ENCODE results near the gene CXCL16.
"Not testable (repeated sequence)": the region's sequence is repeated elsewhere in the genome, so short reads cannot be mapped to it uniquely, and the experiment has no call there.

The CXCL16 gene

DNA sequence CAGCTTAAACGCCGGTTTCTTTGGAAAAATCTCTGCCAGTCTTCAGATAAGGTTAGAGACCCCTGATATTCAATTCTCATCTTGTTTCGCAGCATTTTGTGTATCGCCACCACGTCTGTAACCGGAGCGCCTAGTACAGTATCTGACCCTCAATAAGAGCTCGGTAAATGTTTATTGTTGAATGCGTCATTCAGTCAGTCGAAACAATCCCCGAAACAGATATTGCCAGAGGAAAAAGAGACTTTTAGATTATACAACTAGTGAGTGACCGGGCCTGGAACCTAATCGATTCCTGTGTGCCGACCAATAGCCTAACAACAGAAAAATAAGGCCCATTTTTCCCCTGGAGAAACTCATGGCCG lies 36.4 kb downstream of the CXCL16 start:
- no peaks in the 10 kb centered on the region for H3K27me3 ChIP-seq (ENCODE audit: control insufficient read depth in 5 of 5, insufficient read depth in 4 of 5, low read length in 5 of 5)
- H3K9me3 ChIP-seq (ENCODE audit: control insufficient read depth in 5 of 5, low read length in 5 of 5), result peaks cover 0 to under 1% (median 0%) of the 10 kb centered on the region in 5 donors
- H3K9ac ChIP-seq (ENCODE audit: low read length in 5 of 5), result peak overlapping the region; percentile 80 to 93 (median 86)
- no peaks in the 10 kb centered on the region for H3K36me3 ChIP-seq (ENCODE audit: control insufficient read depth in 5 of 5, insufficient read depth in 5 of 5, low read length in 5 of 5)
- peak overlapping the region; percentile 46 for H3K27ac ChIP-seq (ENCODE audit: low read depth, low read length)
- peak overlapping the region; percentile 86 to 97 (median 93) for H3K4me3 ChIP-seq (ENCODE audit: low read depth in 1 of 5, low read length in 5 of 5)
- peaks cover 4 to 21% (median 18%) of the 10 kb centered on the region in 5 donors for H3K4me1 ChIP-seq (ENCODE audit: control insufficient read depth in 5 of 5, insufficient read depth in 5 of 5, low read length in 5 of 5)

DNA sequence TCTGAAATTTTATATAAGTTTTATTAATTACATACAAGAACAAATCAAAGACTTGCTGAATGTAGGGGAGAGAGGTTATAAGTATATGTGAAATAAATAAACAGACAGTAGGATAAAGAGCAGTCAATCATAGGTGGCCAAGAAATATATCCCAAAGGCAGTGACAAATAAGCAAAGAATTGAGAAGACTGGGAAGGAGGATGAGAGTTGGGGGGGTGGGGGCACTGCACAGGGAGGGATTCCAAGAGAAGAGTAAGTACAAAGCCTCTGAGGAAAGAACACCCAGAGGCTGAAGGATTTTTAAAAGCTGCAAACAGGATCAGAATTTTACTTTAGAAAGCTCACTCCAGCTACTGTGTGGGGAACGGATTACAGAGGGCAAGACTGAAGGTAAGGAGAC lies 38.6 kb downstream of the CXCL16 start:
- H3K27ac ChIP-seq (ENCODE audit: low read depth, low read length), result no peak overlapping the region
- H3K9ac ChIP-seq (ENCODE audit: low read length in 5 of 5), result no peak overlapping the region
- H3K27me3 ChIP-seq (ENCODE audit: control insufficient read depth in 5 of 5, insufficient read depth in 4 of 5, low read length in 5 of 5), result no peaks in the 10 kb centered on the region
- H3K4me3 ChIP-seq (ENCODE audit: low read depth in 1 of 5, low read length in 5 of 5), result no peak overlapping the region
- H3K9me3 ChIP-seq (ENCODE audit: control insufficient read depth in 5 of 5, low read length in 5 of 5), result no peaks in the 10 kb centered on the region
- H3K4me1 ChIP-seq (ENCODE audit: control insufficient read depth in 5 of 5, insufficient read depth in 5 of 5, low read length in 5 of 5), result peaks cover 4 to 21% (median 18%) of the 10 kb centered on the region in 5 donors
- H3K36me3 ChIP-seq (ENCODE audit: control insufficient read depth in 5 of 5, insufficient read depth in 5 of 5, low read length in 5 of 5), result peaks cover 0 to 13% (median 7%) of the 10 kb centered on the region in 5 donors

DNA sequence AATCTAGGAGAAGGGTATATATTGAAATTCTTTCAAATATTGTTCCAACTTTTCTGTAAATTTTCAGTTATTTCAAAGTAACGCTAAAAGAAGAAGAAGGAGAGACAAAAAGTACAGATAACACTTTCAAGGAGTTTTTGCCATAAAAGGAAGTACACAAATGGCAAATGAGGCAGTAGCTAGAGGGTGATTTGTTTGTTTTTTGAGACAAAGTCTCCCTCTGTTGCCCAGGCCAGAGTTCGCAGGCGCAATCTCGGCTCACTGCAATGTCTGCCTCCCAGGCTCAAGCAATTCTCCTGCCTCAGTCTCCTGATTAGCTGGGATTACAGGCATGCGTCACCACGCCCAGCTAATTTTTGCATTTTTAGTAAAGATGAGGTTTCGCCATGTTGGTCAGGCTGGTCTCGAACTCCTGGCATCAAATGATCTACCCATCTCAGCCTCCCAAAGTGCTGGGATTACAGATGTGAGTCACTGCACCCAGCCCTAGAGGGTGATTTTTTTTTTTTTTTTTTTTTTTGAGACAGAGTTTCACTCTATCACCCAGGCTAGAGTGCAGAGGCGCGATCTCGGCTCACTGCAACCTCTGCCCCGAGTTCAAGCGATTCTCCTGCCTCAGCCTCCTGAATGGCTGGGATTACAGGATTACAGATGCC lies 40.2 kb downstream of the CXCL16 start:
- not testable (repeated sequence) for H3K9ac ChIP-seq (ENCODE audit: low read length in 5 of 5); H3K27me3 ChIP-seq (ENCODE audit: control insufficient read depth in 5 of 5, insufficient read depth in 4 of 5, low read length in 5 of 5); H3K4me3 ChIP-seq (ENCODE audit: low read depth in 1 of 5, low read length in 5 of 5); H3K27ac ChIP-seq (ENCODE audit: low read depth, low read length); H3K9me3 ChIP-seq (ENCODE audit: control insufficient read depth in 5 of 5, low read length in 5 of 5)
- peaks cover 4 to 20% (median 15%) of the 10 kb centered on the region in 5 donors for H3K4me1 ChIP-seq (ENCODE audit: control insufficient read depth in 5 of 5, insufficient read depth in 5 of 5, low read length in 5 of 5)
- H3K36me3 ChIP-seq (ENCODE audit: control insufficient read depth in 5 of 5, insufficient read depth in 5 of 5, low read length in 5 of 5), result peaks cover 0 to 16% (median 7%) of the 10 kb centered on the region in 5 donors

DNA sequence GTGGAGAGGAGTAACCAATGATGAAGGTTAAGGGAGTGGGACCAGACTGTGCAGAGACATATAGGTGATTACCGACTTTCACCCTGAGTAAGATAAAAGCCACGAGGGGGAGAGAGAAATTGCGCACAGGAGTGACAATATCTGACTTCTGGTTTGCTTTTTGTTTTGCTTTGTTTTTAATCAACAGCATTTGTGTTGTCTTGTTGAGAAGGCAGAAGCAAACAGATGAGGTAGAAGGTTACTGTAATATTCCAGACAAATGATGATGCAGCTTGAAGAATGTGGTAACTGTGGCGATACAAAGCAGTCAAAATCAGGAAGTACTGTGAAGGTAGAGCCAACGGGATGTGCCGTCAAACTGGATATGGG lies 43.3 kb downstream of the CXCL16 start:
- no peaks in the 10 kb centered on the region for H3K27me3 ChIP-seq (ENCODE audit: control insufficient read depth in 5 of 5, insufficient read depth in 4 of 5, low read length in 5 of 5)
- no peak overlapping the region for H3K4me3 ChIP-seq (ENCODE audit: low read depth in 1 of 5, low read length in 5 of 5)
- no peaks in the 10 kb centered on the region for H3K4me1 ChIP-seq (ENCODE audit: control insufficient read depth in 5 of 5, insufficient read depth in 5 of 5, low read length in 5 of 5)
- no peak overlapping the region for H3K27ac ChIP-seq (ENCODE audit: low read depth, low read length)
- peaks cover 0 to 20% (median 7%) of the 10 kb centered on the region in 5 donors for H3K36me3 ChIP-seq (ENCODE audit: control insufficient read depth in 5 of 5, insufficient read depth in 5 of 5, low read length in 5 of 5)
- H3K9me3 ChIP-seq (ENCODE audit: control insufficient read depth in 5 of 5, low read length in 5 of 5), result no peaks in the 10 kb centered on the region
- H3K9ac ChIP-seq (ENCODE audit: low read length in 5 of 5), result no peak overlapping the region

DNA sequence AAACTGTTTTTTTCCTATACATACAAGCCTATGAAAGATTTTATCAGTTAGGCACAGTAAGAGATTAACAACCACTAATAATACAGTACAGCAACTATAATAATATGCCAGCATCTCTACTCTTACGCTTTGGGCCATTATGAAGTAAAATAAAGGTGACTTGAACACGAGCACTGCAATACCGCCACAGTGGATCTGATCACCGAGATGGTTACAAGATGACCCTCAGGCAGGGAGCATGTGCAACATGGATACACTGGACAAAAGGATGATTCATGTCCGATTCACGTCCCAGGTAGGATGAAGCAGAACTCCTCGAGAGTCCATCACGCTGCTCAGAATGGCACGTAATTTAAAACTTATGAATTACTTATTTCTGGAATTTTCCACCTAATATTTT lies 46.3 kb downstream of the CXCL16 start:
- Histone ChIP-seq H3K4me1 (ENCODE audit: control insufficient read depth in 5 of 5, insufficient read depth in 5 of 5, low read length in 5 of 5) (no peaks in the 10 kb centered on the region), H3K27me3 (ENCODE audit: control insufficient read depth in 5 of 5, insufficient read depth in 4 of 5, low read length in 5 of 5) (no peaks in the 10 kb centered on the region), H3K9ac (ENCODE audit: low read length in 5 of 5) (no peak overlapping the region), H3K4me3 (ENCODE audit: low read depth in 1 of 5, low read length in 5 of 5) (no peak overlapping the region), H3K9me3 (ENCODE audit: control insufficient read depth in 5 of 5, low read length in 5 of 5) (no peaks in the 10 kb centered on the region), H3K36me3 (ENCODE audit: control insufficient read depth in 5 of 5, insufficient read depth in 5 of 5, low read length in 5 of 5) (peaks cover 2 to 31% (median 22%) of the 10 kb centered on the region in 5 donors), H3K27ac (ENCODE audit: low read depth, low read length) (no peak overlapping the region)

DNA sequence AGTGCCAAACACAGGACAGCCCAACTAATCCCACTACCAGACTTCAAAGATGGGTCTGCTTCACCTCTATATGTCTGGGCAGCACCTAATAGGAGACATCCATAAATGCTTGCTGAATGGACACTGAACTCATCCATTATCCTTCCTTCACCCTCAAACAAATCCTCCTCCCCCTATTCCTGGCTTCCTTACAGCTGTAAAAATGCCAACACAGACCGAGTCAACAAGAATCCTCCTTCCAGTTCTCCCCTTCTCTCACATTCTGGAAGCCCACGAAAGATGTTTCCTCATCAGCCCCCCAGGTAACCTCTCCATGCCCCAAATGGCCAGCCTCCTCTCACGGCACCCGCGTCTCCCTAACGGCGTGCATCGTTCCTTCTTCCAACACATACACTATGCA lies 48.0 kb downstream of the CXCL16 start:
- Histone ChIP-seq H3K4me1 (ENCODE audit: control insufficient read depth in 5 of 5, insufficient read depth in 5 of 5, low read length in 5 of 5) (no peaks in the 10 kb centered on the region), H3K27me3 (ENCODE audit: control insufficient read depth in 5 of 5, insufficient read depth in 4 of 5, low read length in 5 of 5) (no peaks in the 10 kb centered on the region), H3K27ac (ENCODE audit: low read depth, low read length) (no peak overlapping the region), H3K9ac (ENCODE audit: low read length in 5 of 5) (no peak overlapping the region), H3K36me3 (ENCODE audit: control insufficient read depth in 5 of 5, insufficient read depth in 5 of 5, low read length in 5 of 5) (peaks cover 2 to 29% (median 19%) of the 10 kb centered on the region in 5 donors), H3K9me3 (ENCODE audit: control insufficient read depth in 5 of 5, low read length in 5 of 5) (no peaks in the 10 kb centered on the region), H3K4me3 (ENCODE audit: low read depth in 1 of 5, low read length in 5 of 5) (no peak overlapping the region)

DNA sequence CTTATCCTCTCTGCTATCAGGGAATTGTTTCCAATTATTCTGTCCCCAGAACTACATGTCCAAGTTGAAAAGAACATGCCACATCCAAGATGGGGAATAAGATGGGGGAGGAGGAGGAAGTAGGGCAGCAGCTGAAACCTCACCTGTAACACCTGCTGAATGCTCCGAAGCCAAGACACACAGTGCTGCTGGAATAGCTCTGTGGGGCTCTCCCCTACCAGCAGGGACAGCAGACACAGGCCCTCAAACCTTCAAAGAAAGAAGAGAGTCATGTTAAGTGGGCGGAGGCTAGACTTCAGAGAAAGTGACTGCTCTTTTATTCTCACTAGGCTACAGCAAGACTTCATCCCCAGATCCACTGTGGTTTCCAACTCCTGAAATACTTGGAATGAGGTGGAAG lies 49.0 kb downstream of the CXCL16 start:
- H3K36me3 ChIP-seq (ENCODE audit: control insufficient read depth in 5 of 5, insufficient read depth in 5 of 5, low read length in 5 of 5), result peaks cover 2 to 29% (median 17%) of the 10 kb centered on the region in 5 donors
- no peaks in the 10 kb centered on the region for H3K4me1 ChIP-seq (ENCODE audit: control insufficient read depth in 5 of 5, insufficient read depth in 5 of 5, low read length in 5 of 5)
- no peaks in the 10 kb centered on the region for H3K27me3 ChIP-seq (ENCODE audit: control insufficient read depth in 5 of 5, insufficient read depth in 4 of 5, low read length in 5 of 5)
- peak overlapping the region in 1 of 5 donors; percentile 24 for H3K9ac ChIP-seq (ENCODE audit: low read length in 5 of 5)
- H3K27ac ChIP-seq (ENCODE audit: low read depth, low read length), result no peak overlapping the region
- no peak overlapping the region for H3K4me3 ChIP-seq (ENCODE audit: low read depth in 1 of 5, low read length in 5 of 5)
- no peaks in the 10 kb centered on the region for H3K9me3 ChIP-seq (ENCODE audit: control insufficient read depth in 5 of 5, low read length in 5 of 5)

DNA sequence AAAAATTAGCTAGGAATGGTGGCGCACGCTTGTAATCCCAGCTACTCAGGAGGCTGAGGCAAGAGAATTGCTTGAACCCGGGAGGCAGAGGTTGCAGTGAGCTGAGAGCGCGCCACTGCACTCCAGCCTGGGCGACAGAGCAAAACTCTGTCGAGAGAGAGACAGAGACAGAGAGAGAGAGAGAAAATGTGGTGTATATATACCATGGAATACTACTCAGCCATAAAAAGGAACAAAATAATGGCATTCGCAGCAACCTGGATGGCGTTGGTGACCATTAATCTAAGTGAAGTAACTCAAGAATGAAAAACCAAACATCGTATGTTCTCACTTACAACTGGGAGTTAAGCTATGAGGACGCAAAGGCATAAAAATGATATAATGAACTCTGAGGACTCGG lies 49.9 kb downstream of the CXCL16 start:
- not testable (repeated sequence) for H3K9ac ChIP-seq (ENCODE audit: low read length in 5 of 5); H3K27me3 ChIP-seq (ENCODE audit: control insufficient read depth in 5 of 5, insufficient read depth in 4 of 5, low read length in 5 of 5); H3K9me3 ChIP-seq (ENCODE audit: control insufficient read depth in 5 of 5, low read length in 5 of 5); H3K4me3 ChIP-seq (ENCODE audit: low read depth in 1 of 5, low read length in 5 of 5); H3K4me1 ChIP-seq (ENCODE audit: control insufficient read depth in 5 of 5, insufficient read depth in 5 of 5, low read length in 5 of 5); H3K27ac ChIP-seq (ENCODE audit: low read depth, low read length)
- H3K36me3 ChIP-seq (ENCODE audit: control insufficient read depth in 5 of 5, insufficient read depth in 5 of 5, low read length in 5 of 5), result peaks cover 2 to 29% (median 17%) of the 10 kb centered on the region in 5 donors

DNA sequence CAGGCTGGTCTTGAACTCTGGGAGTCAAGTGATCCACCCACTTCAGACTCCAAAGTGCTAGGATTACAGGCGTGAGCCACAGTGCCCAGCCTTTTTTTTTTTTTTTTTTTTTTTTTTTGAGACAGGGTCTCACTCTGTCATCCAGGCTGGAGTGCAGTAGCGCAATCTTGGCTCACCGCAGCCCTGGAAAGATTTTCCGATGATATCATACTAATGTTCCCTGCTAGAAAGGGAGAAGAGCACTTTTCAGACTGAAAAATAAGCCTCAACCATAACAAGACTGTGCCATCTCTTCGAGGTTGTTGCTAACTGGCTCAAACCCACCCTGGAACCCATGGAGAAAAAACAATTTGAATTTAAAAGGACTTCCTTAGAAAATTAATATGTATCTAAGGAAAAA lies 56.0 kb downstream of the CXCL16 start:
- not testable (repeated sequence) for H3K27me3 ChIP-seq (ENCODE audit: control insufficient read depth in 5 of 5, insufficient read depth in 4 of 5, low read length in 5 of 5); H3K9me3 ChIP-seq (ENCODE audit: control insufficient read depth in 5 of 5, low read length in 5 of 5); H3K9ac ChIP-seq (ENCODE audit: low read length in 5 of 5); H3K4me3 ChIP-seq (ENCODE audit: low read depth in 1 of 5, low read length in 5 of 5); H3K27ac ChIP-seq (ENCODE audit: low read depth, low read length); H3K4me1 ChIP-seq (ENCODE audit: control insufficient read depth in 5 of 5, insufficient read depth in 5 of 5, low read length in 5 of 5)
- peaks cover 9 to 48% (median 30%) of the 10 kb centered on the region in 5 donors for H3K36me3 ChIP-seq (ENCODE audit: control insufficient read depth in 5 of 5, insufficient read depth in 5 of 5, low read length in 5 of 5)
